Stomach (tissue), 9 donors: ENCODE measurements around the gene SBF2. TPM values are rescaled to one million over a fixed set of nuclear protein-coding genes. Genes with fewer than 3 reads are reported as not detected.

ENCODE experiments used
- DNase-seq, 2 donors: peaks; one replicate each; pipeline versions ENCODE4 v3.0.0 to v3.0.0-alpha.2; 2013 to 2019
- H3K27ac ChIP-seq, 5 donors: fragments of 200-600 bp in 4 of 5; sonication (generic) in 4 of 5; one replicate each; pipeline ENCODE4 v1.5.1; 2013 to 2019; ENCODE audit warnings: mild to moderate bottlenecking in 1 of 5, moderate library complexity in 1 of 5
- H3K27me3 ChIP-seq, 3 donors: fragments of 200-600 bp; sonication (generic); one replicate each; pipeline ENCODE4 v1.5.1; 2017 to 2019; ENCODE audit warnings: mixed run types in 1 of 3
- H3K36me3 ChIP-seq, 4 donors: fragments of 200-600 bp; sonication (generic); 1 replicate in 3 of 4; 2 replicates in 1 of 4; pipeline ENCODE4 v1.5.1; 2016 to 2019
- H3K4me1 ChIP-seq, 4 donors: fragments of 200-600 bp; sonication (generic); one replicate each; pipeline ENCODE4 v1.5.1; 2016 to 2019
- H3K4me3 ChIP-seq, 4 donors: fragments of 200-600 bp; sonication (generic) in 3 of 4; one replicate each; pipeline ENCODE4 v1.5.1; 2016 to 2019; ENCODE audit warnings: mild to moderate bottlenecking in 1 of 4
- H3K9me3 ChIP-seq, 4 donors: fragments of 200-600 bp; sonication (generic); one replicate each; pipeline ENCODE4 v1.5.1; 2016 to 2019
- EP300 ChIP-seq: sonication (generic); formaldehyde crosslinking; IDR thresholded peaks from one replicate; pipeline ENCODE4 v1.6.1; 2017; ENCODE audit warnings: antibody characterized with exemption
- POLR2A ChIP-seq, 4 donors: fragments of 450-650 bp; IDR thresholded peaks; one replicate each; pipeline ENCODE4 v1.6.1; 2016; ENCODE audit warnings: antibody characterized with exemption in 4 of 4, control low read depth in 2 of 4, mild to moderate bottlenecking in 1 of 4, moderate library complexity in 1 of 4
- POLR2AphosphoS5 ChIP-seq, 3 donors: sonication (generic); formaldehyde crosslinking; IDR thresholded peaks; one replicate each; pipeline ENCODE4 v1.6.1; 2016; ENCODE audit warnings: antibody characterized with exemption in 3 of 3
- WGBS, 5 donors: extraction: QIAGEN DNeasy Blood & Tissue Kit in 3 of 5; methylation state at CpG; one replicate each; pipeline versions ENCODE4 v1.1.5 to v1.1.7; 2013 to 2018; 5-methylcytosine and 5-hydroxymethylcytosine counted together
- intact Hi-C: fragments of 100-400 bp; cut with DNase I; formaldehyde crosslinking; loops from one replicate; pipeline ENCODE4 v1.15.1; 2023; ENCODE audit warnings: low total_unique reads
- polyA plus RNA-seq, 3 donors: library from polyadenylated mRNA; stranded (reverse); fragments of 200-250 nt; gene quantifications; one replicate each; pipeline ENCODE4 v1.2.3, GENCODE V29; 2013
- total RNA-seq, 5 donors: library from RNA; depleted of rRNA; stranded (reverse); fragments of >200 nt; gene quantifications; one replicate each; pipeline versions ENCODE4 v1.1.0 to v1.2.3, GENCODE V29; 2014 to 2016
- TF ChIP-seq, protein P1 (sequence below), 7 experiments: fragments of 450-650 bp in 4 of 7; fragments of 200-600 bp in 3 of 7; sonication (generic) in 3 of 7; IDR thresholded peaks; one replicate each; pipeline ENCODE4 v1.5.1; 2016 to 2019; ENCODE audit warnings: antibody characterized with exemption in 7 of 7, control low read depth in 2 of 7, mild to moderate bottlenecking in 1 of 7
- donor health status: healthy with polysubstance abuse.
- donor health status: Bipolar disorder and iron deficiency.
- donor health status: healthy.

SBF2 gene
- total and polyA plus RNA-seq, 8 donors, result 8.6 to 260 (median 37.2) TPM

DNA sequence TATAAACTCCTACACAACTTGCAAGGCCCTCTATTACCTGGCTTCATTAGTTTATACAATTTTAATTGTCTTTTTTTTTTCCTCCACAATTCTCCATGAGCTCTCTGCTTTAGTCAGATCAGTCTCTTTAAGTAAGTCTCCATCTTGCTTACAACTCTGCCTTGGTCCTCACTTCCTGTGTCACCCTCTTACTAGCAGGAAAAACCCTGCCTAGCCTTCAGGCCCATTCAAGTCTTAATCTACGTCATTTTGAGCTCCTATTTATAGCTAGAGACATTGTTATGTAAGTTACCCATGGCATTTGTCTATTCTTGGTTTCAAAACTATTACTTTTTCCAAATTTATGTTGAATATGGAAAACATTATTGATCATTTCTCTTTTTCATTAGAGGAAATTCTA, 177.4 kb downstream of the SBF2 start:
- Histone ChIP-seq H3K36me3 (no peaks in the 10 kb centered on the region), H3K27ac (no peak overlapping the region), H3K9me3 (no peaks in the 10 kb centered on the region), H3K27me3 (no peaks in the 10 kb centered on the region), H3K4me3 (no peak overlapping the region), H3K4me1 (peaks cover 0 to 16% (median 6%) of the 10 kb centered on the region in 4 donors)
- intact Hi-C loops, result no loop called here
- 67 to 89% (median 78%) methylated on average over 1 of the region's 1 CpG for WGBS, 5 donors
- DNase-seq, result no peak
- no peak for TF ChIP-seq POLR2A (IDR thresholded peaks at IDR 0.05)
- TF ChIP-seq POLR2AphosphoS5 (IDR thresholded peaks at IDR 0.05), result no peak
- TF ChIP-seq, protein P1, sequence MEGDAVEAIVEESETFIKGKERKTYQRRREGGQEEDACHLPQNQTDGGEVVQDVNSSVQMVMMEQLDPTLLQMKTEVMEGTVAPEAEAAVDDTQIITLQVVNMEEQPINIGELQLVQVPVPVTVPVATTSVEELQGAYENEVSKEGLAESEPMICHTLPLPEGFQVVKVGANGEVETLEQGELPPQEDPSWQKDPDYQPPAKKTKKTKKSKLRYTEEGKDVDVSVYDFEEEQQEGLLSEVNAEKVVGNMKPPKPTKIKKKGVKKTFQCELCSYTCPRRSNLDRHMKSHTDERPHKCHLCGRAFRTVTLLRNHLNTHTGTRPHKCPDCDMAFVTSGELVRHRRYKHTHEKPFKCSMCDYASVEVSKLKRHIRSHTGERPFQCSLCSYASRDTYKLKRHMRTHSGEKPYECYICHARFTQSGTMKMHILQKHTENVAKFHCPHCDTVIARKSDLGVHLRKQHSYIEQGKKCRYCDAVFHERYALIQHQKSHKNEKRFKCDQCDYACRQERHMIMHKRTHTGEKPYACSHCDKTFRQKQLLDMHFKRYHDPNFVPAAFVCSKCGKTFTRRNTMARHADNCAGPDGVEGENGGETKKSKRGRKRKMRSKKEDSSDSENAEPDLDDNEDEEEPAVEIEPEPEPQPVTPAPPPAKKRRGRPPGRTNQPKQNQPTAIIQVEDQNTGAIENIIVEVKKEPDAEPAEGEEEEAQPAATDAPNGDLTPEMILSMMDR (IDR thresholded peaks at IDR 0.05), result no peak
- TF ChIP-seq EP300, result no peak

DNA sequence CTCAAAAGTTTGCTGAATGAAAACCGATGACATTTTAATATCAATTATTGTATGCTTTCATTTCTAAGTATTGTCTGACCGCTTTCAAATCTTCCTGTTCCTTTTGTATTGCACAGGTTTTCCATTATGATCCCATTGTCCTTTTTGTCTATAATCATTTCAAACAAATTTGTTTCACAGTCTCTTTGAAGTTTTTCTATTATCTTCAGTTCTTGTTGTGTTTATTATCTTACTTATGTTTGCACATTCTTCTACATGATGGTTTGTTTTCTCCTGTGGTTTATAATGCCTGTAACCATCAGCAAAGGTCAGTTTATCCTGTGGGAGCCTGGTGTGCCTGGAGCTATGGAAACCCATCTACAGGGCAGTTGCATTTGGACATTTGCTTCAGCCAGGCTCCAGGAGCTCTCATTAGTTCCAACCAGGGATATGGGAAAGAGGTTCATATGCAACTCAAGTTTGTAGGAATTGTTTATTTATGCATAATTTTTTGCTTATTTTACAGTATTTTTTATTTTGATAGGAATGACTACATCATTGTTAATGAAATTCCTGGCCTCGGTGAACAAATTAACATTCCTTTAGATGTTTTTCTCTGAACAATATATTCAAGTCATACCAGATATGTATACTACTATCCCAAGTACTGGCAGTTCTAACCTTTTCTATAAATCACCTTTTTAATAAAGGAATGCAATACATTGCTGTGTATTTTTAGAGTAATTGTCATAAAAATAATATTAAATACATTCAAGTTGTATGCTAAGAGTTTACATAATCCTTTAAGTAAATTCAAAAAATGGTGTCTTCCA, 179.2 kb downstream of the SBF2 start:
- Histone ChIP-seq H3K36me3 (no peaks in the 10 kb centered on the region), H3K4me3 (no peak overlapping the region), H3K9me3 (no peaks in the 10 kb centered on the region), H3K27me3 (no peaks in the 10 kb centered on the region), H3K4me1 (peaks cover 0 to 14% (median 4%) of the 10 kb centered on the region in 4 donors), H3K27ac (no peak overlapping the region)
- no peak for DNase-seq
- intact Hi-C loops, result no loop called here
- WGBS, 5 donors, result 62 to 81% (median 77%) methylated on average over 3 of the region's 3 CpGs
- no peak for TF ChIP-seq EP300
- TF ChIP-seq POLR2AphosphoS5 (IDR thresholded peaks at IDR 0.05), result no peak
- no peak for TF ChIP-seq POLR2A (IDR thresholded peaks at IDR 0.05)
- TF ChIP-seq, protein P1 (IDR thresholded peaks at IDR 0.05), result no peak

DNA sequence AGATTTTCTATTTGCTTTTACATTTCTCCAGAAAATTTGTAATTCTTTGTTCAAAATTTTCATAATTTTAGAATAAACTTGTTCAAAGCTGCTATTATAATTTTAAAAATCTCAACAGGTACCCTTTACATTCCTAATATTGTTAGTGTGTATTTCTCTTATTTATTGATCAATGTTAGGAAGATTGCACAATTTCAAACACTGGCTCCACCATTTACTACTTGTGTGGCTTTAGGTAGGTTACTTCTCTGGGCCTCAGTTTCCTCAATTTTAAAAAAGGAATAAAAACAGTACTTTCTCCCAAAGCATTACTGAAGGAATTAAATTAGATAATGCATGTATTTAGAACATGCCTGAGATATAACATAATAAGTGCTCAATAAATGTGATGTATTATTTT, 180.2 kb downstream of the SBF2 start:
- DNase-seq, result no peak
- Histone ChIP-seq H3K27me3 (no peaks in the 10 kb centered on the region), H3K4me3 (no peak overlapping the region), H3K36me3 (no peaks in the 10 kb centered on the region), H3K4me1 (peaks cover 0 to 13% (median 7%) of the 10 kb centered on the region in 4 donors), H3K9me3 (no peaks in the 10 kb centered on the region), H3K27ac (no peak overlapping the region)
- intact Hi-C loops, result no loop called here
- TF ChIP-seq POLR2AphosphoS5 (IDR thresholded peaks at IDR 0.05) (no peak), EP300 (no peak), POLR2A (IDR thresholded peaks at IDR 0.05) (no peak)
- TF ChIP-seq, protein P1 (IDR thresholded peaks at IDR 0.05), result no peak

DNA sequence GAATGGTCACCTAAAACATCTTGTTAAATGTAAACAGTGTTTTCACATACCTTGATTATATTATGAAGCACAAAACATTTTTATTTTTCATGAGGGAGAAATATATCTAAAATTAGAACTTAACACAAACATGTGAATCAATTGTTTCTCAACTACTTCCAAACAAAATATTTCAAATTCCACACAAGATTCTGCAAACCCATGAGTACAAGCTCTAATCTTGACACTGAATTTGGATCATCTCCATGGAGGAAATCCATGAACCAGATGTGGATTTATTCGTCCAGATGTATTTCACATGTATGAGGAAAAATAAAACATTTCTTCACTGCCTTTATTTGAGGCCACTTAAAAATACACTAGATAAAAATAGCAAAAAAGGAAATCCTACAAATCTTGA, 184.2 kb downstream of the SBF2 start:
- intact Hi-C loops, result no loop called here
- H3K27ac ChIP-seq, result peak overlapping the region in 3 of 5 donors; percentile 23 to 43 (median 25)

More for the DNA sequence above, 184.2 kb downstream of the SBF2 start:
- TF ChIP-seq, protein P1 (IDR thresholded peaks at IDR 0.05), result no peak
- TF ChIP-seq POLR2A (IDR thresholded peaks at IDR 0.05), result no peak
- TF ChIP-seq POLR2AphosphoS5 (IDR thresholded peaks at IDR 0.05), result peak in 1 of 3 donors; percentile 11
- DNase-seq, result peak in 1 of 2 donors; percentile 78
- no peaks in the 10 kb centered on the region for H3K9me3 ChIP-seq
- peaks cover 0 to 22% (median 9%) of the 10 kb centered on the region in 4 donors for H3K4me1 ChIP-seq
- H3K36me3 ChIP-seq, result no peaks in the 10 kb centered on the region
- H3K27me3 ChIP-seq, result no peaks in the 10 kb centered on the region
- WGBS, 5 donors, result 32 to 74% (median 51%) methylated on average over 1 of the region's 1 CpG
- no peak overlapping the region for H3K4me3 ChIP-seq
